ENCODE results near the gene TMEM88.

GRCh38 chr17:7883781-7884386 lies 29.0 kb downstream of the TMEM88 start:
- no peak for TF ChIP-seq CTCF (IDR thresholded peaks at IDR 0.05; ENCODE audit: low read length)
- TF ChIP-seq EZH2 (optimal IDR thresholded peaks at IDR 0.05; ENCODE audit: low read depth, low read length): no peak
